Measurements from ENCODE around the gene TBCD.
A peak's percentile ranks its signal among the peaks of the same experiment; 100 is the strongest.

The TBCD gene

DNA sequence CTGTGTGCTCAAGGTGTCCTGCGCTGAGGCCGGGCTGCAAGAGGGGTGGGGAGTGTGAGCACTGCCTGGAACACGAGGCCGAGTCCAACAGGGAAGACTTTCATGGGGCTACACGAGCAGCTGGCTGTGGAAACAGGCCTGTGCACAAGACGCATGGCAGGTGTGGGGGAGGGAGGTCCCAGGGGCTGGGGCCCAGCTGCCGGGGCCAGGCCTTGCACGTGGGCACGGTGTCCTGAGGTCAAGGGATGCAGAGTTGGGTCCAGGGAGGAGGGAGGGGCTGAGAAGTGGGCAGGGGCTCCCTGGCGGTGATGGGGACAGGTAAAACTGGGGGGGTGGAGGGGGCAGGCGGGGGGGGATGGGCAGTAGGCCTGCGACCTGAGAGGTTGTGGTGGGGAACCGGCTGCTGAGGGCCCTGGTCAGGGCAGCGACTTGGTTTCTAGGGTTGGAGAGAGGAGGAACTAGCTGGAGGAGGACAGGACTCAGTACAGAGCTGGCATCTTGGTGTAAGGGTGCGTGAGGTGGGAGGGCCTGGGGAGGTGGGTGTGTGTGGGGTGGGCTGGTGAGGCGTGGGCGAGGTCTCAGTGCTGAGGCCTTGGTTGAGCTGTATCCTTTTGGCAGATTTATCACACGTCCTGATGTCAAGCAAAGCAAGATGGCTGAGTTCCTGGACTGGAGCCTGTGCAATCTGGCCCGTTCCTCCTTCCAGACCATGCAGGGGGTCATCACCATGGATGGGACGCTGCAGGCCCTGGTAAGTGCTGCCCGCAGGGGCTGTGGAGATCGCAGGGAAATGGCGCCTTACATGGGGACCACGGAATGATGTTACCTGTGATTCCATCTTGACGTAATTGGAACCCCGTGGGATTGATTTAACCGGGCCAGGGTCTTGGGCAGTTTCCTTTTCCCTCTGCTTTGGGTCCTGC lies 29.4 kb downstream of the TBCD start:
- no peak for TF ChIP-seq ZNF530 (tag by site-specific recombination; IDR thresholded peaks at IDR 0.05; ENCODE audit: low read depth)
- TF ChIP-seq, protein P1, sequence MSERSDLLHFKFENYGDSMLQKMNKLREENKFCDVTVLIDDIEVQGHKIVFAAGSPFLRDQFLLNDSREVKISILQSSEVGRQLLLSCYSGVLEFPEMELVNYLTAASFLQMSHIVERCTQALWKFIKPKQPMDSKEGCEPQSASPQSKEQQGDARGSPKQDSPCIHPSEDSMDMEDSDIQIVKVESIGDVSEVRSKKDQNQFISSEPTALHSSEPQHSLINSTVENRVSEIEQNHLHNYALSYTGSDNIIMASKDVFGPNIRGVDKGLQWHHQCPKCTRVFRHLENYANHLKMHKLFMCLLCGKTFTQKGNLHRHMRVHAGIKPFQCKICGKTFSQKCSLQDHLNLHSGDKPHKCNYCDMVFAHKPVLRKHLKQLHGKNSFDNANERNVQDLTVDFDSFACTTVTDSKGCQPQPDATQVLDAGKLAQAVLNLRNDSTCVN (tag by site-specific recombination; optimal IDR thresholded peaks at IDR 0.05), result no peak
- TF ChIP-seq ZNF600 (tag by site-specific recombination; IDR thresholded peaks at IDR 0.05), result peak; percentile 79
- 0 out of 2 replicates have a peak, but pooled peaks have one; percentile 41 for TF ChIP-seq ZFP37 (tag by site-specific recombination; IDR thresholded peaks at IDR 0.05)
- TF ChIP-seq, protein P2, sequence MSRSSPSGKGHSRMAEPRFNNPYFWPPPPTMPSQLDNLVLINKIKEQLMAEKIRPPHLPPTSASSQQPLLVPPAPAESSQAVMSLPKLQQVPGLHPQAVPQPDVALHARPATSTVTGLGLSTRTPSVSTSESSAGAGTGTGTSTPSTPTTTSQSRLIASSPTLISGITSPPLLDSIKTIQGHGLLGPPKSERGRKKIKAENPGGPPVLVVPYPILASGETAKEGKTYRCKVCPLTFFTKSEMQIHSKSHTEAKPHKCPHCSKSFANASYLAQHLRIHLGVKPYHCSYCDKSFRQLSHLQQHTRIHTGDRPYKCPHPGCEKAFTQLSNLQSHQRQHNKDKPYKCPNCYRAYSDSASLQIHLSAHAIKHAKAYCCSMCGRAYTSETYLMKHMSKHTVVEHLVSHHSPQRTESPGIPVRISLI (tag by site-specific recombination; IDR thresholded peaks at IDR 0.05), result no peak
- TF ChIP-seq GLIS1 (tag by site-specific recombination; IDR thresholded peaks at IDR 0.05), result peak; percentile 73
- TF ChIP-seq GLIS2 (tag by site-specific recombination; IDR thresholded peaks at IDR 0.05), result peak; percentile 86
- TF ChIP-seq, protein P3, sequence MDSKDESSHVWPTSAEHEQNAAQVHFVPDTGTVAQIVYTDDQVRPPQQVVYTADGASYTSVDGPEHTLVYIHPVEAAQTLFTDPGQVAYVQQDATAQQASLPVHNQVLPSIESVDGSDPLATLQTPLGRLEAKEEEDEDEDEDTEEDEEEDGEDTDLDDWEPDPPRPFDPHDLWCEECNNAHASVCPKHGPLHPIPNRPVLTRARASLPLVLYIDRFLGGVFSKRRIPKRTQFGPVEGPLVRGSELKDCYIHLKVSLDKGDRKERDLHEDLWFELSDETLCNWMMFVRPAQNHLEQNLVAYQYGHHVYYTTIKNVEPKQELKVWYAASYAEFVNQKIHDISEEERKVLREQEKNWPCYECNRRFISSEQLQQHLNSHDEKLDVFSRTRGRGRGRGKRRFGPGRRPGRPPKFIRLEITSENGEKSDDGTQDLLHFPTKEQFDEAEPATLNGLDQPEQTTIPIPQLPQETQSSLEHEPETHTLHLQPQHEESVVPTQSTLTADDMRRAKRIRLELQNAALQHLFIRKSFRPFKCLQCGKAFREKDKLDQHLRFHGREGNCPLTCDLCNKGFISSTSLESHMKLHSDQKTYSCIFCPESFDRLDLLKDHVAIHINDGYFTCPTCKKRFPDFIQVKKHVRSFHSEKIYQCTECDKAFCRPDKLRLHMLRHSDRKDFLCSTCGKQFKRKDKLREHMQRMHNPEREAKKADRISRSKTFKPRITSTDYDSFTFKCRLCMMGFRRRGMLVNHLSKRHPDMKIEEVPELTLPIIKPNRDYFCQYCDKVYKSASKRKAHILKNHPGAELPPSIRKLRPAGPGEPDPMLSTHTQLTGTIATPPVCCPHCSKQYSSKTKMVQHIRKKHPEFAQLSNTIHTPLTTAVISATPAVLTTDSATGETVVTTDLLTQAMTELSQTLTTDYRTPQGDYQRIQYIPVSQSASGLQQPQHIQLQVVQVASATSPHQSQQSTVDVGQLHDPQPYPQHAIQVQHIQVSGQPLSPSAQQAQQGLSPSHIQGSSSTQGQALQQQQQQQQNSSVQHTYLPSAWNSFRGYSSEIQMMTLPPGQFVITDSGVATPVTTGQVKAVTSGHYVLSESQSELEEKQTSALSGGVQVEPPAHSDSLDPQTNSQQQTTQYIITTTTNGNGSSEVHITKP (tag by site-specific recombination; IDR thresholded peaks at IDR 0.05), result peak; percentile 86
- TF ChIP-seq EGR2 (tag by site-specific recombination; IDR thresholded peaks at IDR 0.05; ENCODE audit: low read depth), result peak; percentile 86
- peak; percentile 70; the same call in 1 of the 2 replicates for TF ChIP-seq ZFHX2 (tag by site-specific recombination; conservative IDR thresholded peaks at IDR 0.05)
- CTCF ChIA-PET, result interaction anchor here (0.5 to 2.1 kb wide), 29 partner anchors 8 to 431 kb away, joined by 3 to 16 read pairs (median 4); no protein-coding TSS in a partner anchor
- Histone ChIP-seq H3K27ac (ENCODE audit: extremely low read depth, low read depth, low read length) (no peak overlapping the region), H3K4me3 (ENCODE audit: low read depth, low read length) (no peak overlapping the region), H3K4me1 (ENCODE audit: control insufficient read depth, insufficient read depth, low read length) (no peaks in the 10 kb centered on the region), H3K9me3 (ENCODE audit: control insufficient read depth, insufficient read depth, low read depth, low read length) (no peaks in the 10 kb centered on the region), H3K36me3 (ENCODE audit: control insufficient read depth in 2 of 2, insufficient read depth in 1 of 2, low read length in 2 of 2) (peaks cover 21 to 46% of the 10 kb centered on the region in 2 experiments; a peak in 2 of 3 replicates)
- POLR2A ChIA-PET, result no interaction called here

DNA sequence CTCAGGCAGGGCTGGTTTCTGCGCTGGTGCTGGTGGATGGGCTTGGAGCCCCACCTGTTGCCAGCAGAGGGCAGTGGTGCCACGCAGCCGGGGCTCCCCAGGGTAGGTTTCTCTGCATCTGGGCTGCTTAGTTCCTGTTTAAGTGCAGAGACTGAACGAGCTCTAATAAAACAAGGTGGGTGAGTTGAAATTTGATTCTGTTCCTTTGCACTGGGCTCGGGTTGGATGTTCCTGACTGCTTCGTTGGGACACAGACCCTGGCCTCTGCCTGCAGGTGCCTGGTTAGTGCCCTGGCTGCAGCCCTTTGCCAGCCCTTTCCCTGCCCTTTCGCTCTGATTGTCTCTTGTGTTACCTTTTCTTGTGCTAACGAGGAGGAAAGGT lies 30.0 kb downstream of the TBCD start:
- Histone ChIP-seq H3K9me3 (ENCODE audit: control insufficient read depth, insufficient read depth, low read depth, low read length) (no peaks in the 10 kb centered on the region), H3K36me3 (ENCODE audit: control insufficient read depth in 2 of 2, insufficient read depth in 1 of 2, low read length in 2 of 2) (peaks cover 19 to 39% of the 10 kb centered on the region in 2 experiments; a peak in 2 of 3 replicates), H3K4me3 (ENCODE audit: low read depth, low read length) (no peak overlapping the region), H3K4me1 (ENCODE audit: control insufficient read depth, insufficient read depth, low read length) (no peaks in the 10 kb centered on the region), H3K27ac (ENCODE audit: extremely low read depth, low read depth, low read length) (peak overlapping the region; percentile 37; the same call in 1 of the 2 replicates)
- ChIA-PET POLR2A (no interaction called here), CTCF (interaction anchor here (0.6 to 2.1 kb wide), 31 partner anchors 9 to 422 kb away, joined by 3 to 16 read pairs (median 4); no protein-coding TSS in a partner anchor)
- TF ChIP-seq ZNF221 (tag by site-specific recombination; IDR thresholded peaks at IDR 0.05; ENCODE audit: borderline replicate concordance), result no peak
- TF ChIP-seq, protein P4, sequence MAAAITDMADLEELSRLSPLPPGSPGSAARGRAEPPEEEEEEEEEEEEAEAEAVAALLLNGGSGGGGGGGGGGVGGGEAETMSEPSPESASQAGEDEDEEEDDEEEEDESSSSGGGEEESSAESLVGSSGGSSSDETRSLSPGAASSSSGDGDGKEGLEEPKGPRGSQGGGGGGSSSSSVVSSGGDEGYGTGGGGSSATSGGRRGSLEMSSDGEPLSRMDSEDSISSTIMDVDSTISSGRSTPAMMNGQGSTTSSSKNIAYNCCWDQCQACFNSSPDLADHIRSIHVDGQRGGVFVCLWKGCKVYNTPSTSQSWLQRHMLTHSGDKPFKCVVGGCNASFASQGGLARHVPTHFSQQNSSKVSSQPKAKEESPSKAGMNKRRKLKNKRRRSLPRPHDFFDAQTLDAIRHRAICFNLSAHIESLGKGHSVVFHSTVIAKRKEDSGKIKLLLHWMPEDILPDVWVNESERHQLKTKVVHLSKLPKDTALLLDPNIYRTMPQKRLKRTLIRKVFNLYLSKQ (tag by site-specific recombination; IDR thresholded peaks at IDR 0.05; ENCODE audit: borderline replicate concordance), result no peak
- TF ChIP-seq ZNF629 (tag by site-specific recombination; IDR thresholded peaks at IDR 0.05), result 0 out of 2 replicates have a peak, but pooled peaks have one; percentile 15
- TF ChIP-seq SALL2 (tag by site-specific recombination; IDR thresholded peaks at IDR 0.05; ENCODE audit: borderline replicate concordance), result no peak
- TF ChIP-seq SCRT1 (tag by site-specific recombination; IDR thresholded peaks at IDR 0.05; ENCODE audit: borderline replicate concordance), result peak; percentile 53; the same call in 1 of the 2 replicates
- peak; percentile 35; the same call in 1 of the 2 replicates for TF ChIP-seq ZNF10 (tag by site-specific recombination; IDR thresholded peaks at IDR 0.05)
- no peak for TF ChIP-seq ZNF433 (tag by site-specific recombination; IDR thresholded peaks at IDR 0.05; ENCODE audit: low read depth)
- peak; percentile 51; the same call in 1 of the 2 replicates for TF ChIP-seq ZSCAN30 (tag by site-specific recombination; IDR thresholded peaks at IDR 0.05)
- TF ChIP-seq SCRT2 (tag by site-specific recombination; IDR thresholded peaks at IDR 0.05), result peak; percentile 78
- TF ChIP-seq GLIS2 (tag by site-specific recombination; IDR thresholded peaks at IDR 0.05), result 0 out of 2 replicates have a peak, but pooled peaks have one; percentile 22
- TF ChIP-seq GLIS1 (tag by site-specific recombination; IDR thresholded peaks at IDR 0.05), result no peak
- TF ChIP-seq KLF9 (tag by site-specific recombination; IDR thresholded peaks at IDR 0.05; ENCODE audit: low read depth), result no peak
- TF ChIP-seq ZEB2 (tag by site-specific recombination; IDR thresholded peaks at IDR 0.05), result no peak
- peak; percentile 44; the same call in 1 of the 2 replicates for TF ChIP-seq ZNF660 (tag by site-specific recombination; IDR thresholded peaks at IDR 0.05)
- TF ChIP-seq, protein P2 (tag by site-specific recombination; IDR thresholded peaks at IDR 0.05), result no peak

All from HEK293 (cell line).